Measurements from ENCODE around the gene NAT8L. TPM values are rescaled to one million over a fixed set of nuclear protein-coding genes. Genes with fewer than 3 reads are reported as not detected.

The NAT8L gene
- total and polyA plus RNA-seq, 2 of the 4 experiments (the other 2 are of a cell fraction) = 0.05 TPM; not detected in 1

DNA sequence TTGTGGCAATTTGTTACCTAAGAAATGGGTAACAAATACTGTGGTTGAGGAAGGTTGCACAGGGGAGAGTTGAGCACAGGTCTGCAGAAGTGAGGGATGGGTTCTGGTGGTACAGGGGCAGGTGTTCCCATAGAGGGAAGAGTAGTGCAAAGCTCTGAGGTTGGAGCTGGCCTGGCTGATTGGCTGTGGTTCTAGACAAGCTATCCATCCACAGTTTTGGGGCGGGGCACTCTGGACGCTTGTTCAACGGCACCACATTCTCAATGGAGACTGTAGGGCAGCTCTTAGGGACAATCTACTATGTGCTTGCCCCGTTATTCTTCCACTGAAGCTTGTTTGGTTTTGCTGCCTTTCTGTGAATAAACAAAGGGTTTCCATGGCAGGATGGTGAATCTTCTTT is 35.4 kb downstream of the NAT8L start:
- Histone ChIP-seq H3K79me1 (ENCODE audit: low read depth in 1 of 2, low read length in 2 of 2) (no peaks in the 10 kb centered on the region), H3K4me1 (ENCODE audit: control insufficient read depth, insufficient read depth, low read length) (0 out of 2 replicates have a peak, but pooled peaks cover 1% of the 10 kb centered on the region), H4K8ac (ENCODE audit: low read depth in 2 of 2, low read length in 2 of 2) (no peak overlapping the region), H3K4me2 (ENCODE audit: low read depth, low read length) (no peak overlapping the region), H4K91ac (ENCODE audit: insufficient read depth, low read depth, low read length) (no peak overlapping the region), H2BK20ac (ENCODE audit: low read depth, low read length) (no peak overlapping the region), H3K4me3 (ENCODE audit: insufficient read depth, low read depth, low read length) (no peak overlapping the region), H2AFZ (replicated peaks; ENCODE audit: low read length, poor library complexity) (no peak overlapping the region), H4K20me1 (ENCODE audit: insufficient read depth, low read length) (no peaks in the 10 kb centered on the region), H3K9me1 (ENCODE audit: insufficient read depth, low read length) (no peaks in the 10 kb centered on the region), H3K9me3 (ENCODE audit: control insufficient read depth, insufficient read depth, low read length) (peaks cover 12% of the 10 kb centered on the region), H3K4ac (ENCODE audit: low read depth, low read length) (no peak overlapping the region), H3K56ac (ENCODE audit: extremely low read depth, insufficient read depth, low read length) (no peak overlapping the region), H2BK120ac (ENCODE audit: low read depth, low read length) (no peak overlapping the region), H4K5ac (ENCODE audit: low read depth, low read length) (no peak overlapping the region), H3K9ac (ENCODE audit: low read depth, low read length) (no peak overlapping the region), H3K36me3 (ENCODE audit: control insufficient read depth, insufficient read depth, low read length) (no peaks in the 10 kb centered on the region), H2BK15ac (ENCODE audit: low read depth, low read length) (no peak overlapping the region), H3K14ac (replicated peaks; ENCODE audit: low read depth, low read length) (no peak overlapping the region), H3K23ac (ENCODE audit: low read depth, low read length) (no peak overlapping the region), H2AK9ac (replicated peaks; ENCODE audit: low read depth, low read length, poor library complexity) (no peak overlapping the region), H3K18ac (ENCODE audit: low read depth, low read length) (no peak overlapping the region), H3K27ac (ENCODE audit: insufficient read depth, low read length) (no peak overlapping the region), H3K27me3 (ENCODE audit: control insufficient read depth, insufficient read depth, low read length) (peaks cover 22% of the 10 kb centered on the region), H2BK5ac (ENCODE audit: low read depth, low read length, poor library complexity, severe bottlenecking) (no peak overlapping the region), H2AK5ac (ENCODE audit: low read depth, low read length) (no peak overlapping the region)
- intact Hi-C loops (cut with micrococcal nuclease) (no loop called here), in situ Hi-C loops (cut with MboI; ENCODE audit: low sequenced_read_pairs) (no loop called here), dilution Hi-C loops (cut with HindIII; ENCODE audit: low sequenced_read_pairs, unreplicated experiment) (no loop called here)
- ChIA-PET CTCF (no interaction called here), POLR2A (ENCODE audit: unreplicated experiment) (no interaction called here)
- no peak for DNase-seq
- ATAC-seq (ENCODE audit: low read depth) = no peak
- 88% methylated on average over 3 of the region's 4 CpGs; no CpG with 5 or more reads in 1 of the 2 experiments for WGBS, 2 experiments (ENCODE audit: extremely low coverage in 2 of 2, insufficient read length in 1 of 2)
- BruUV-seq (replicated peaks) = no TSS peak
- TF ChIP-seq SMC3 (IDR thresholded peaks at IDR 0.05; ENCODE audit: low read depth, low read length) (no peak), RCOR1 (IDR thresholded peaks at IDR 0.05; ENCODE audit: insufficient replicate concordance, low read length) (no peak), CHD1 (IDR thresholded peaks at IDR 0.05; ENCODE audit: low read depth, low read length) (no peak)
- TF ChIP-seq, protein P1, sequence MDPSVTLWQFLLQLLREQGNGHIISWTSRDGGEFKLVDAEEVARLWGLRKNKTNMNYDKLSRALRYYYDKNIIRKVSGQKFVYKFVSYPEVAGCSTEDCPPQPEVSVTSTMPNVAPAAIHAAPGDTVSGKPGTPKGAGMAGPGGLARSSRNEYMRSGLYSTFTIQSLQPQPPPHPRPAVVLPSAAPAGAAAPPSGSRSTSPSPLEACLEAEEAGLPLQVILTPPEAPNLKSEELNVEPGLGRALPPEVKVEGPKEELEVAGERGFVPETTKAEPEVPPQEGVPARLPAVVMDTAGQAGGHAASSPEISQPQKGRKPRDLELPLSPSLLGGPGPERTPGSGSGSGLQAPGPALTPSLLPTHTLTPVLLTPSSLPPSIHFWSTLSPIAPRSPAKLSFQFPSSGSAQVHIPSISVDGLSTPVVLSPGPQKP (IDR thresholded peaks at IDR 0.05; ENCODE audit: borderline replicate concordance, low read depth, low read length) = no peak
